BJ (cell line): ENCODE measurements around the gene NDUFV3. TPM values are rescaled to one million over a fixed set of nuclear protein-coding genes. Genes with fewer than 3 reads are reported as not detected.
"Not testable (repeated sequence)": the region's sequence is repeated elsewhere in the genome, so short reads cannot be mapped to it uniquely, and the experiment has no call there.

Source experiments
- CTCF ChIA-PET: fragments of 350-600 bp; formaldehyde crosslinking; extraction: SDS; loops from one replicate; lab custom pipeline; 2021; ENCODE audit warnings: antibody characterized with exemption, inconsistent platforms; lab: Yijun Ruan, JAX
- POLR2A ChIA-PET: fragments of 300-600 bp; sonication (Branson Sonifier 250); formaldehyde crosslinking; extraction: SDS; loops from one replicate; lab custom pipeline; 2021; ENCODE audit warnings: antibody characterized with exemption; lab: Charles Lee
- DNase-seq: peaks from one replicate; pipeline ENCODE4 v3.0.0-alpha.2; 2011; ENCODE audit warnings: low read depth
- H3K27me3 ChIP-seq: 2 replicates; pipeline ENCODE4 v1.6.0; 2011; ENCODE audit warnings: low read length; ENCODE audit not compliant: control insufficient read depth, insufficient read depth
- H3K36me3 ChIP-seq: 2 replicates; pipeline ENCODE4 v1.5.1; 2011; ENCODE audit warnings: low read length; ENCODE audit not compliant: control insufficient read depth, insufficient read depth
- H3K4me3 ChIP-seq: 2 replicates; pipeline ENCODE4 v1.5.1; 2011; ENCODE audit warnings: low read depth, mild to moderate bottlenecking, control low read depth, low read length
- CTCF ChIP-seq: IDR thresholded peaks from 2 replicates; pipeline ENCODE4 v1.5.1; 2011; ENCODE audit warnings: low read depth, mild to moderate bottlenecking, control low read depth, inconsistent platforms, low read length, moderate library complexity; ENCODE audit not compliant: insufficient read depth
- polyA plus RNA-seq: library from polyadenylated mRNA; depleted of rRNA; stranded (reverse); fragments of >200 nt; gene quantifications from 2 replicates; pipeline ENCODE4 v1.2.3, GENCODE V29; 2011

NDUFV3 gene
- polyA plus RNA-seq, 1 experiment, result 32.2 TPM

- ChIA-PET POLR2A (no interaction called here), CTCF (interaction anchor here (1.1 kb wide), 1 partner anchor 10 kb away, joined by 4 read pairs; no protein-coding TSS in a partner anchor)
- DNase-seq, result no peak
- Histone ChIP-seq H3K4me3 (no peak overlapping the region), H3K27me3 (no peaks in the 10 kb centered on the region), H3K36me3 (peaks cover 20% of the 10 kb centered on the region)
- no peak for TF ChIP-seq CTCF
Observed at GRCh38 chr21:42868196-42868595, 24.9 kb upstream of the NDUFV3 start.

DNA sequence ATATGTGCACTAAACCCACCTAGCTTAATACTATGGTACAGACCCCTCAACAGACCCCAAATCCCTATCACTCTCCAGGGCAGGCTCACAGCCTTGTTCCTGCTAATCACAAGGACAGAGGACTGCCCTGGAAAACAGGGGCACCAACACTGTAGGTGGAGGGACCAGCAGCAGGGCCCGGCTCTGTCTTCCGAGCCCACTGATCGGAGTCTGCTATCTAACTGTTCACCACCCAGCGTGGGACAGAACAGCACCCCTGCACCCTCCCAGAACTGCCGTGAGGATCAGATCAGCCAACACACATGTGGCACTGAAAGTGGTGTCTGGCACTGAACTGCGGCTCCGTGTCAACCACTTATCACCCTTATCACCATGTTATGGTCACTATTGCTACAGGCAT, 20.0 kb upstream of the NDUFV3 start:
- TF ChIP-seq CTCF, result no peak
- CTCF ChIA-PET, result no interaction called here
- no peak for DNase-seq
- Histone ChIP-seq H3K36me3 (peaks cover 17% of the 10 kb centered on the region), H3K4me3 (no peak overlapping the region), H3K27me3 (no peaks in the 10 kb centered on the region)
- POLR2A ChIA-PET, result no interaction called here

GRCh38 chr21:42875811-42876210, 17.3 kb upstream of the NDUFV3 start:
- CTCF ChIA-PET, H3K4me3 ChIP-seq, H3K36me3 ChIP-seq, POLR2A ChIA-PET, H3K27me3 ChIP-seq, DNase-seq: not testable (repeated sequence)

DNA sequence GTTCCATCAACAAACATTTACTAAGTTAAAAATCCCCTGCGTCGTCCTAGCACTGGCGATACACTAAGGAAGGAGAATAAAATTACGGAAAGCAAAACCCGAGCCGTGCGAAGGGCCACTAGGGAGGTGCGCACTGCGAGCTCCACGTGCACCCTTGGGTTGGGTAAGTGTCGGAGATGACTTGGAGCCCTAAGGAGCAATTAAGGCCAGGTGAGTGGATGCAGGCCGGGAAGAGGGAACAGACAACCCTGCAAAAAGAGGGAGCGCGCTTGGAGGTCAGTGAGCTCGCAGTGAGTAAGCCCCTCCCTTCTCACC, 14.5 kb upstream of the NDUFV3 start:
- CTCF ChIA-PET, result interaction anchor here (0.6 to 1.0 kb wide), 4 partner anchors 10 to 359 kb away, joined by 3 to 4 read pairs (median 3); no protein-coding TSS in a partner anchor

GRCh38 chr21:42878993-42879787, 13.9 kb upstream of the NDUFV3 start, which contains the start of gene WDR4:
TSS of gene WDR4 (minus strand) at chr21:42879539. CDS start at chr21:42879495, 44 bp downstream.
- Histone ChIP-seq H3K27me3 (no peaks in the 10 kb centered on the region), H3K36me3 (no peaks in the 10 kb centered on the region), H3K4me3 (peak within 1 kb of the TSS; percentile 94)
- ChIA-PET CTCF (interaction anchor here (0.9 to 1.0 kb wide), 2 partner anchors 12 to 359 kb away, joined by 3 read pairs; no protein-coding TSS in a partner anchor), POLR2A (no interaction called here)
- DNase-seq, result peak; percentile 87
- TF ChIP-seq CTCF, result no peak

More for the DNA sequence above, 14.5 kb upstream of the NDUFV3 start:
- no peak for DNase-seq
- POLR2A ChIA-PET, result no interaction called here
- Histone ChIP-seq H3K36me3 (no peaks in the 10 kb centered on the region; the same call in 1 of the 2 replicates), H3K4me3 (peak overlapping the region; percentile 94), H3K27me3 (no peaks in the 10 kb centered on the region)
- no peak for TF ChIP-seq CTCF
